ENCODE data around the gene MID1.

Gene MID1

DNA sequence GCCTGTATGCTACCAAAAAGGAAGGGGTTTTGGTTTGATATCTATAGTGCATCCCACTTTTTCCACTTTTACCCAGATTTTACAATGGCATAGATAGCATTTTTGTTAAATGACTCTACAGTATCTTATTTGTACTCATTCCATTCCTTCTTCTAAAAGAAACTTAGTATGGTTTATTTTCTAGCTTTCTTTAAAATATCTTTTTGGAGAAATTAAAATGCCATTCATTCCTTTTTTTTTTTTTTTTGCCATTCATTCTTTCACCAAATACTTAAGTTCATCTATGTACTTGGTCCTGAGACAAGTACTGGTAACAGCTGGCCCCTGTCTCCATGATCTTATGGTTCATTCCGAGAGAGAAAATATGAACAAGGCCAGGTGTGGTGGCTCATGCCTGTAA, 49.1 kb downstream of the MID1 start:
- DNase-seq = no peak

DNA sequence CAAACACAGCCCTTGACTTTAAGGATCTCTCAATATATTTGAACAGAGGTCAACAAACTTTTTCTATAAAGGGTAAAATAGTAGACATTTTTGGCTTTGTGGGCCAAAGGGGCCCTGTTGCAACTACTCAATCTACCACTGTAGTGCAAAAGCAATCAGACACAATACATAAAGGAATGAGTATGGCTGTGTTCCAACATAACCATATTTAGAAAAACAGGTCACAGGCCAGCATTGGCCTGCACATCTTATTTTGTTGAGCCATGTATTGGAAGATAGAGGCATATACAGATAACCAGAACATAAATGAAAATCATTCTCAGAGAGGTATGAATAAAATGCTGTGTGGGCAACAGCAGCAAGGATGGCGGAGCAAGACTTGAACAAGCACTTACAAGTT, 49.8 kb downstream of the MID1 start:
- DNase-seq = no peak

DNA sequence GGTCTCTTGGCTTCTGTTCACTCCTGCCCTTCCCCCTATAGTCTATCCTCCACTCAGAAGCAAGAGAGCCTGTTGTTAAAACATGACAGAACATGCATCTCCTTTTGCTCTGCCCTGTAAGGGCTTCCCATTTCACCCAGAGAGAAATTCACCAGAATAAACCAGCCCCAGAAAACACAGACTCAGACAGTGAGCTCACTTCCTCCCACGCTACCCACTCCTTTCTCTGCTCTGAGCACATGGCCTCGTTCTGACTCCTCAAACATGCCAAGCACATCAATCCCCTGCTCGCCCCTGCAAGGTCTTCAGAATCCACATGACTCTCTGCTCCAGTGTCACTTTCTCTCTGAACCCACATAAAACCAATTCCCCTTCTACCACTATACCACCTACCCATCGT, 50.4 kb downstream of the MID1 start:
- DNase-seq = no peak

- DNase-seq = no peak
These were observed 52.0 kb downstream of the MID1 start for GRCh38 chrX:10568428-10568827.

DNA sequence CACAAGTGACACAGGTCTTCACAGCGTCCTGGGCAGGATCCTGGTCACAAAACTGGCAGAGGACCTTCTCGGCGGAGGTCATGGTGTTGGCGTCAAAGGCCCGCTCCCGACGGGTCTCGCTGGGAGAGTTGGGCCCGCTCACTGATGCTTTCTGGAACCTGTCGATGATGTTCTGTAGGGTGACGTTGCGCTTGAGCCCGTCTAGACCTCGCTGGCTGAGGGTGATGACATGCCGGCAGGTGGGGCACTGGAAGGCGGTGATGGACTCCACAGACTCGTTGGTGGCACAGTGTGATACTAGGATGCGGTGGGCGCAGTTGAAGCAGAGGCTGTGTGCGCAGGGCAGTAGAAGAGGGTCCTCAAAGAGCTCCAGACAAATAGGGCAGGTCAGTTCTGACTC, 53.2 kb downstream of the MID1 start:
- DNase-seq = no peak

- DNase-seq = no peak
These were observed 53.7 kb downstream of the MID1 start for GRCh38 chrX:10566716-10567097.

- DNase-seq = no peak
These were observed 55.9 kb downstream of the MID1 start for GRCh38 chrX:10564484-10564883.

DNA sequence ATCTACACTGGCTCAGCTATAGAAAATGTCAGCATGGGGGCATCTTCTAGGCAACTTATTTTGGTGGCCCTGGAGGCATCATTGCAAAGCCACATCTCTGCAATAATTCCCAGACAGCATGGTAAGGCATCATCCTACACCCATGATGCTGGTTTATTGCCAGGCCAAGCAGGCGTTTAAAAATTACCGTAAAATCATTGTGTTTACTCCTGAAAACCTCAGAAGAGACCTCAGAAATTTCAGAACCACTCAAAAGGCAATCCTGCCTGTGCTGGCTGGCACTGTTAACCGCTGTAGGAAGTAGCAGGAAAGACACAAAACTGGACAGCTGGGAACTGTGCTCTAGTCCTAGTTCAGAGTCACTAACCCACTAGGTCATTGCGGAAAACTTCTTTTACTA, 63.2 kb downstream of the MID1 start:
- no peak for DNase-seq

- no peak for DNase-seq
These were observed 64.0 kb downstream of the MID1 start for GRCh38 chrX:10556405-10556804.

- no peak for DNase-seq
These were observed 64.5 kb downstream of the MID1 start for GRCh38 chrX:10555846-10556245.

GRCh38 chrX:10554612-10555270, 65.6 kb downstream of the MID1 start:
- DNase-seq = no peak

DNA sequence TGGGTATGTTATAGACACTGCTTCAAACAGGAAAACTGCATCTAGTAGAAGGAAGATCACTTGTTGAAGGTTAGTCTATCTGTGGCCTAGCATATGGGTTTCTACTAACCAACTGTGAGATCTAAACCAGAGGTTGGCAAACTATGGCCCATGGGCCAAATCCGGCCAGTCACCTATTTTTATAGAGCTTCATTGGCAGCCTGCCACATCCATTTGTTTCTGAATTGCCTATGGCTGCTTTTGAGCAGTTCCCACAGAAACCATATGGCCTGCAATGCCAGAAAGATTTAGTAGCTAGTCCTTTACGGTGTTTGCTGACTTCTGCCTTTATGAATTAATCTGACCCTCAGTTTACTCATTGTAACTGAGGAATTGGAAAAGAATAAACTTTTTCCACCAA, 71.1 kb downstream of the MID1 start:
- DNase-seq = no peak

DNA sequence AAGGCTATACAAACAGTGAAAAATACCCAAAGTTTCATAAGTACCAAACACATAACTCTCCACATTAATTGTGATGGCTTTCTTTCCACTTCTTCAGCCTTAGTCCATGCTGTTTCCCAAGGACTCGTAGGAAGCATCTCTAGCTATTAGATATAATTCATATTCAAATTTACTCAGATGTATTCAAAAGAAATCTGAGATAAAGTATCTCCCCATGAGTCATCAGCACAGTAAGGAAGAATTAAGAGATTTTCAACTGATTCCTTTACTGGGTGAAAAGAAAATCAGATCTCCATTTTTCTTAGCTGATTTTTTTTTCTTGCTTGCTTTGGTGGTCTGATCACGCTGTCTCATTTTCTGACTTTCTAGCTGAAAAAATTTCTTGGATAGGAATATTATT, 71.7 kb downstream of the MID1 start:
- no peak for DNase-seq

GRCh38 chrX:10545882-10546281, 74.5 kb downstream of the MID1 start:
- DNase-seq = no peak

DNA sequence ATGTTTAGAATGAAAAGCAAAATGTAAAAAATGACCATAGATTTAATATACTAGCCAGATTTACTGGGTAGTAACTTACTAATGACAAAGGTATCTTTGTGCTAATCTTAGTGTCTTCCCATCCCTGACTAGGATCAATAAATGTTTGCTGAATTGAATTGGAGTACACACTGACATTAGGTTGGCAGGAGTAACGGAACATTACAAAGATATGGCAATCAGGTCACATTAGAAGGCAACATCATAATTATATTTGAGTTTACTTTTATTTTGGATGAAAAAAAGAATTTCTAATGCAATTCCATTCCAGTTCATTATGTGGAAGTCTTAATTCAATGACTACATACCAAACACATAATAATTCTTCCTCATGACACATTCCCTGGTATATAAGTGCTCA, 77.8 kb downstream of the MID1 start:
- no peak for DNase-seq

GRCh38 chrX:10538831-10539230, 81.6 kb downstream of the MID1 start:
- DNase-seq = no peak

- DNase-seq = no peak
These were observed 83.1 kb downstream of the MID1 start for GRCh38 chrX:10537308-10537707.

DNA sequence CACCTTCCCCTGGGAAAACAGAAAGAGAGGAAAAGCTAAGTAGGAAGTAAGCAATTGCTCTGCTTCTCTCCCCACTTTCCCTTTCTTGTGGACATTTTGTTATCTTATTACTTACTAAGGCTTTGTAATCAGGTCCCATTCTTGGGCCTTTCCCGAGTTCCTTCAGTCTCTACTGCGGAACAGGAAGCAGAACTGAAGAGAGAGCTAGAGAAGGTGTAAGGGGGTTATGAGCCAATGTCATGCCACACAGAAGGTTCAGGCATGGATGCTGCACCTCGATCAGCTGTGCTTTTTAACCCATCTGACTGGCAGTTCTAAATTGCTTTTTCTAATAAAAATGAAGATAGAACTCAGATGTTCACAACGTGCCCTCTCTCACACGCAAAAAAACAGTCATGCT, 83.6 kb downstream of the MID1 start:
- no peak for DNase-seq

- no peak for DNase-seq
These were observed 85.8 kb downstream of the MID1 start for GRCh38 chrX:10534611-10535010.

GRCh38 chrX:10533696-10534365, 86.6 kb downstream of the MID1 start:
- no peak for DNase-seq

- no peak for DNase-seq
These were observed 88.5 kb downstream of the MID1 start for GRCh38 chrX:10531927-10532326.

DNA sequence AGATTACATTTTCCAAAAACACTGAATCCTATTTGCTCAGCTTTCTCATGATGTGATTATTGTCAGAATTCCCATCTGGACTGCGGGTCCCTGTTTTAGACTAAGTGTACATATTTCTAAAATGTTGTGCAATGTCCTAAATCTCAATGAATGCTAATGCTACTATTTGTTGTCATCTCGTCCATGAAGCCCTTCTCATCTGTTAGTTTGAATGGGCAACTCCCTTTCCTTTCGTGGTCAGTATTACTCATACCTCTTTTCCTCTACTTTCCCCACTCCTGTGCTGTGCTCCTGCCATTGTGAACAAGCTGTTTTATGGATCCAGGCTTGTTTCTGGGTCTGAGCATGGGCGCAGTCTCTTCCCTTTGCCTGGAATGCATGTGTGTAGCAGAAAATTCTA, 91.0 kb downstream of the MID1 start:
- DNase-seq = no peak

- no peak for DNase-seq
These were observed 93.9 kb downstream of the MID1 start for GRCh38 chrX:10526451-10526850.

DNA sequence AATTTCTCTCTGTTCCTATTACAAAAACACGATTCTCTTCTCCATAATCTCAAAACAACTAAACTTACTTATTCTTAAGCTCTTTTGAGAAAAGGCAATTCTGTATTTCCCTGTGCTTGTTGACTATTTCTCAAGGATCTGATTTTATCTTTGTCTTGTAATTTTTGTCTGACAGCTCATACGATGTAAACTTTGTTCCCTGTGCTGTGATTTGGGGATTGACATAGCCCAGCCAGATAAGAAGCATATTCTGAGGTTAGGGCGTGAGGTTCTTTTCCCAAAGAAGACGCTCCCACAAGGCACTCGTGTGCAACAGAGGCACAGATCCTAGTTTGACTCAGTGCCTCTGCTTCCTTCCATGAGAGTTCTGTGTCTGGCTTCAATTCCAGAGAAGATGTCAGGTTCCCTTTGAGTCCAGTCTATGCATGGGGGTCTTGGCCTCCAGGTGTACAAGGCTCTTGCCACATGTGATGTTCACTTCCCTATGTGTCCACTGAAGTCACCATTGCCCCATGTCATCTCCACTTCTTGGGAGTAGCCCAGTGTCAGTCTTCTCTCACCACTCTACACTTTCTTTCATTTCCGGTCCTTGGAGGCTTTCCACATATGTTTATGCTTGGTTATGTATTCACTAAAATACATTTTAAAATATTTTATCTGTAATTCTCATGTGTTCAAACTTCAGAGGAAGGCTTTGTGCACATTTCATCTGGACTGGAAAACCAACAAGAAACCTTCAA, 94.8 kb downstream of the MID1 start:
- no peak for DNase-seq

All from activated CD4-positive, alpha-beta T cell treated with anti-CD3 and anti-CD28 coated beads, Interleukin-10, Interleukin-2, amounts not matched to agents 100 ng/mL and 50 ng/mL, durations not matched to agents 16 hours and 8 hours (primary cell).